GM18505 (cell line): ENCODE measurements around the gene HCN3.
A peak's percentile ranks its signal among the peaks of the same experiment; 100 is the strongest.

ENCODE experiments used
- ATAC-seq: cut with Tn5 transposase; IDR thresholded peaks from one replicate; pipeline ENCODE4 v1.9.1; 2021; ENCODE audit not compliant: unreplicated experiment
- POLR2A ChIP-seq: IDR thresholded peaks from 4 replicates; pipeline ENCODE4 v1.6.1; 2011; ENCODE audit warnings: borderline replicate concordance; ENCODE audit not compliant: insufficient read depth, insufficient read length; ENCODE audit errors: extremely low read depth

The HCN3 gene

DNA sequence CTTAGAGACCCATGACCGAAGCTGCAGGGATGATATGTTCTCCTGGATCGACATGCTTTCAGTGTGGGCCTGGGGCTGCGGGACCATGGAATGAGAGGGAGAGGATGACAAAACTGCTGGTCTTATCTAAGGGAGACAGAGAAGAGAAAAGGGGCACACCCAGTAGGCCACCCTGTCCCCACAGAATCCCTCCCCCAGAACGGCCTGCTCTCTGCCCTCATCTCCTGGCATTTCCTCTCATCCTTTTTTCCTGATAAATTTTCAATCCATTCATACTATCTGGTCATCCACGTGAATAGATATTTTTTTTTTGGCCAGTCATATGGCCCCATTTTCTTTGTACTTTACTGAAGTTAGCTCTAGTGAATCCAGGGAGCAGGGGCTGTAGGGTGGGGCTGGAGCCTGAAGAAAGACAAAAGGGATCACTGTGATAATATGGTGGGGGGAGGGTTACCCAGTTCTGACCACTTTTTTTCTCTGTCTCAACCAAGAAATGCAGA is 24.1 kb downstream of the HCN3 start, which contains the start of gene PKLR:
TSS of gene PKLR (minus strand) at position 97 of the 500 bp plus-strand sequence. CDS start at position 54, 43 bp downstream.
- TF ChIP-seq POLR2A: no peak
- ATAC-seq: no peak

DNA sequence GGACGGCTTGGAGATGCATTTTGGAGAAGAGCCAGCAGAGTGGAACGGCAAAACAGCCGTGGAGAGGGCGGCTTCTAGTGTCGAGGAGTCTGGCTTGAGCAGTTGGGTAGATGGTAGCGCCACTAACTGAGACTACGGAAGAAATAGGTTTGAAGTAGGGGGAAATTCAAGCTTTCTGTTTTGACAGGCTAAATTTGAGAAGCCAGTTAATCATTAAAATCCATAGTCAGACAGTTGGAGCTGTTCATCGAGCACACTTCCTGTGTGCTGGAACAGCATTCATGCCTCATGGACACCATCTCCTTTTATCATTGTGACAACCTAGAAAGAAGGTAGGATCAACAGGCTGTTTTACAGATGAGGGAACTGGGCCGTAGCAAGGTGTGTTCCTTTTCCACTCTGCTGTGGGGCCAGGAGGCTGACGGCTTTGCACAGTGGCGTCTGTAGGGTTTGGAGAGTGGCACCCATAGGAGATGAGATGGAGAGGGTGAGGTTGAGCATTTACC is 27.3 kb downstream of the HCN3 start:
- no peak for TF ChIP-seq POLR2A
- no peak for ATAC-seq

DNA sequence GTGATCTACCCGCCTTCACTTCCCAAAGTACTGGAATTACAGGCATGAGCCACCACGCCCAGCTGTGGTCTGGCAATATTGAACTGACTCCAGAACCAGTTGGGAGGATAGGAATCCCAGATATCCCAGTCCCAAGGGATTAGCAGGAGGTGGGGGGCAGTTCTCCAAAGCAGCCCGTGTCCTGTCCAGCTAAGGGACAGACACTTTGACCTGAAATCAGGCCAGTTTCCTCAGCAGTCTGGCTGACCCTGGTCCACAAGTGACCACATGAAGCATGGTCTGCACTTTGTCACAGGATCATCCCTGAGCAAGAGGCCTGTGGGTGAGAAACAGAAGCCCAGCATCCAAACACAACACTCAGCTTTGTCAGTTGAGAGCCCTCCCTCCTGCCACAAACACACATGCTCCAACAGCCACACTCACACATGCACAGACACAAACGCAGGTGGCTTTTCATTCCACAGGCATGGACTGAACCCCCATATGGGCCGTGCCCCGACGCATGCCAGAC is 28.7 kb downstream of the HCN3 start:
- TF ChIP-seq POLR2A: no peak
- no peak for ATAC-seq

DNA sequence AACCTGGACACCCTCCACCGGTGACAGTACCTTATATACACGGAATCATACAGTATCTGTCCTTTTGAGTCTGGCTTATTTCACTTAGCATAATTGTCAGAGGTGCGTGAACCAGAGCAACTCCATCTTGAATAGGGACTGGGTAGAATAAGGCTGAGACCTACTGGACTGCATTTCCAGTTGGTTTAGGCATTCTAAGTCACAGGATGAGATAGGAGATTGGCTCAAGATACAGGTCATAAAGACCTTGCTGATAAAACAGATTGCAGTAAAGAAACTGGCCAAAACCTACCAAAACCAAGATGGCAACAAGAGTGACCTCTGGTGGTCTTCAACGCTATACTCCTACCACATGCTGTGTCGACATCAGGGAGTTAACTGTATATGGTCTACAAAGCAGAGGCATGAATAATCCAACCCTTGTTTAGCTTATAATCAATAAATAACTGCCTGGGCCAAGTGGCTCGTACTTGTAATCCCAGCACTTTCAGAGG is 30.0 kb downstream of the HCN3 start:
- no peak for TF ChIP-seq POLR2A
- ATAC-seq: no peak

DNA sequence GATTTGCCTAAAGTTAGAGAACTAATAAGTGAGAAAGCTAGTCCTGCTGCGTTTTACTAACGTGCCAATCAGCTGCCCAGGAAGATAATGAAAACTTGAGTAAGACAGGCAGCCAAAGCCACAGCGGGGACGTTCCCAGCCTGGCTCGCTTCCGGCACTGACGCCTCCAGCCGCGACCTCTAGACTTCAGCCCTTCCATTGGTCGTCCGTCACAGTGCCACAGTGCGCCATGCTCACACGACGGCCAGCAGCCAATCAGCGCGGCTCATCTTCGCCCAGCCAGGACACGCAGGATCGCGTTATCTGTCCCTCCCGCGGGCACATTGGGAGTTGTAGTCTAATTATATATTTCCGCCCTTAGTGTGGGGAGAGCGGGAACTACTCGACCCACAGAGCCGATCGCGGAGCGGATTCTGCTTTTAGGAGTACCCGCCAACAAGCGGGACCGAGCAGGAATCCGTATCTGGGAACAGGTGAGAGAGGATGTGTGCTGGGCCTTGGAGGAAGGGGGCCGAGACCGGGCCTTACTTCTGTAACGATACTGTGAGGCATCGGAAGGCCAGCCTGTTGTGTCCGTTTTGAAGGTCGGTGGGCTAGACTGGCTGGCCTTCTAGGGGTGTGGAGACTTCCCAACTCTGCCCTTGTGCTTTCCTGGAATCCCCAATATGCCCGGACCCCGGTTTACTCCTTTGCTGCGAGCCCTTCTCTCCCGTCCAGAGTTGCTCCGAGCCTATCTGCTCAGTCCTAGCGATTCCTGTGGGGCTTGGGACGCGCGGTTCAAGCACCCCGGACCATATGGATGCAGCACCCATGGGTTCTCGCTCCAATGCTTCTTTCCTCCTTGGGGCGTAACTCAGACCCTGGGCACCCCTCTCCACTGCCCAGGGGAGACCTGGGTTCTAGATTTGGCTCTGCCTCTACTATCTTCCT is 31.5 kb downstream of the HCN3 start, which contains the start of gene FDPS:
TSS of gene FDPS (plus strand) at position 374 of the 930 bp plus-strand sequence. CDS start 924 bp downstream, outside the sequence.
- peak; percentile 95 for ATAC-seq
- peak; percentile 82 for TF ChIP-seq POLR2A

DNA sequence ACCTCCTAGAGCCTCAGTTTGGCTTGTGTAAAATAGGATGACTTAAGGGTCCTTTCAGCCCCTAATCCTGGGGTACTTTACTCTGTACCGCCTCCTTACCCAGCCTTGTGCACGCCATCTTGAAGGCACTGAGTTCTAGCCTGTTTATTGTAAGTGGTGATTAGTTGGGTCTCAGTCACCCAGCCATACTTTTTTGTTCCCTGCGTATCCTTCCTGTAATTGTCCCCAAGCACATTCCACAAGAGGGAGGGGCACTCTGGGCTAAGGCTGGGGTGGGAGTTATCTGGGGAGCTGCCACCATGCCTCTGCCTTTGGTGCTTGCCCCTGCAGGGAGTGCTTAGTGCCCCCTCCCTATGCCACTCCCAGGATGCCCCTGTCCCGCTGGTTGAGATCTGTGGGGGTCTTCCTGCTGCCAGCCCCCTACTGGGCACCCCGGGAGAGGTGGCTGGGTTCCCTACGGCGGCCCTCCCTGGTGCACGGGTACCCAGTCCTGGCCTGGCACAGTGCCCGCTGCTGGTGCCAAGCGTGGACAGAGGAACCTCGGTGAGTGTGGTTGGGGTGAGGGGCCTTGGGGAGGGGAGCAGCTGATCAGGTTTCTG is 32.3 kb downstream of the HCN3 start:
- no peak for TF ChIP-seq POLR2A

DNA sequence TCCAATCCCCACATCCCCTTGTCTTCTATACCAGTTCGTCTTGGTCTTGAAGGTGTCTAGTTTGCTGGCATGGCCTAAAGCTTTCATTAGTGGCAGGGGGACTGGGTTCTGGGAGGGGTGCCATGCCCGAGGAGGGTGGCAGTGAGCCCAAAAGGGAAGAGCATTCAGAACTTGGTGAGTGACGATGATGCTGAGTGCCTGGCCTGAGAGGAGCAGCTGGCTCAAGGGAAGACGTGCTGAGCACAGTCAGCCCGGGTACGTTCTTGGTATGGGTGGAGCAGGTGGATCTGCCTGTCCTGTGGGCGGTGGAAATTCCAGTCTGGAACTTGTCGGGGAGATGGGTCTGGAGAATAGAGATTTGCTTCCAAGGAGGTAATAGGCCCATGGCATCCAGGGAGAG is 36.0 kb downstream of the HCN3 start:
- TF ChIP-seq POLR2A: no peak
- ATAC-seq: no peak

More for the DNA sequence above, 32.3 kb downstream of the HCN3 start:
- ATAC-seq: no peak

GRCh38 chr1:155316922-155317321 is 39.7 kb downstream of the HCN3 start:
- no peak for ATAC-seq
- TF ChIP-seq POLR2A: no peak

DNA sequence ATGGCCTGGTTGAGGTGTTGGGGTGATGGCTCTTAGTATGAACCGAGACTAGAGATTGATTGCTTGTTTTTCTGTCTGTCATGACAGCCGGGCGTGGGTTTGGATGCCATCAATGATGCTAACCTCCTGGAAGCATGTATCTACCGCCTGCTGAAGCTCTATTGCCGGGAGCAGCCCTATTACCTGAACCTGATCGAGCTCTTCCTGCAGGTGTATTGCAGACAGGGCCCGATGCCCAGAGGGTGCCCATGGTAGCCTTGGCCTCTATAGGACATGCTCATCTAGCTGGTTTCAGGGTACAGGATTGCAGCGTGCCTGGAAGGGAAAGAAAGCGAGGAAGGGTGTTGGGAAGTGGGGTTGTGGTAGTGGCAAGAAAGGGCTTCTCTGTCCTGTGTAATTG is 40.8 kb downstream of the HCN3 start:
- ATAC-seq: no peak
- TF ChIP-seq POLR2A: no peak

DNA sequence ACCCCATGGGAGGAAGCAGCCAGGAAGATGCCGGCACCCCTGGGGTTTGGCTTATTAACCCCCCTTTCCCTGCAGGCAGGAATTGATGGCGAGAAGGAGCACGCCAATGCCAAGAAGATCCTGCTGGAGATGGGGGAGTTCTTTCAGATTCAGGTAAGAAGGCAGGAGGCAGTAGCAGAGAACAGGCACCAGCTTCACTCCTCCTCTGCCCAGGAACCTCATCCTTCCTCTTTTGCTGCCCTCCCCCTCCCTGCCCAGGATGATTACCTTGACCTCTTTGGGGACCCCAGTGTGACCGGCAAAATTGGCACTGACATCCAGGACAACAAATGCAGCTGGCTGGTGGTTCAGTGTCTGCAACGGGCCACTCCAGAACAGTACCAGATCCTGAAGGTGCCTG is 42.3 kb downstream of the HCN3 start:
- no peak for ATAC-seq
- TF ChIP-seq POLR2A: no peak

DNA sequence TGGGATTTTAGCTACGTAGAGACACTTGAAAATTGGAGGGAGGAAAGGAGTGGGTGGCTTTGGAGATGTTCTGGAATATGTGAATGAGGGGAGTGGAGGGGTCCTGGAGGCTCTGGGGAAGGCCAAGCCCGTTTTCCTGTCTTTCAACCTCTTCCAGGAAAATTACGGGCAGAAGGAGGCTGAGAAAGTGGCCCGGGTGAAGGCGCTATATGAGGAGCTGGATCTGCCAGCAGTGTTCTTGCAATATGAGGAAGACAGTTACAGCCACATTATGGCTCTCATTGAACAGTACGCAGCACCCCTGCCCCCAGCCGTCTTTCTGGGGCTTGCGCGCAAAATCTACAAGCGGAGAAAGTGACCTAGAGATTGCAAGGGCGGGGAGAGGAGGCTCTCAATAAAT is 43.0 kb downstream of the HCN3 start:
- ATAC-seq: no peak
- TF ChIP-seq POLR2A: no peak

DNA sequence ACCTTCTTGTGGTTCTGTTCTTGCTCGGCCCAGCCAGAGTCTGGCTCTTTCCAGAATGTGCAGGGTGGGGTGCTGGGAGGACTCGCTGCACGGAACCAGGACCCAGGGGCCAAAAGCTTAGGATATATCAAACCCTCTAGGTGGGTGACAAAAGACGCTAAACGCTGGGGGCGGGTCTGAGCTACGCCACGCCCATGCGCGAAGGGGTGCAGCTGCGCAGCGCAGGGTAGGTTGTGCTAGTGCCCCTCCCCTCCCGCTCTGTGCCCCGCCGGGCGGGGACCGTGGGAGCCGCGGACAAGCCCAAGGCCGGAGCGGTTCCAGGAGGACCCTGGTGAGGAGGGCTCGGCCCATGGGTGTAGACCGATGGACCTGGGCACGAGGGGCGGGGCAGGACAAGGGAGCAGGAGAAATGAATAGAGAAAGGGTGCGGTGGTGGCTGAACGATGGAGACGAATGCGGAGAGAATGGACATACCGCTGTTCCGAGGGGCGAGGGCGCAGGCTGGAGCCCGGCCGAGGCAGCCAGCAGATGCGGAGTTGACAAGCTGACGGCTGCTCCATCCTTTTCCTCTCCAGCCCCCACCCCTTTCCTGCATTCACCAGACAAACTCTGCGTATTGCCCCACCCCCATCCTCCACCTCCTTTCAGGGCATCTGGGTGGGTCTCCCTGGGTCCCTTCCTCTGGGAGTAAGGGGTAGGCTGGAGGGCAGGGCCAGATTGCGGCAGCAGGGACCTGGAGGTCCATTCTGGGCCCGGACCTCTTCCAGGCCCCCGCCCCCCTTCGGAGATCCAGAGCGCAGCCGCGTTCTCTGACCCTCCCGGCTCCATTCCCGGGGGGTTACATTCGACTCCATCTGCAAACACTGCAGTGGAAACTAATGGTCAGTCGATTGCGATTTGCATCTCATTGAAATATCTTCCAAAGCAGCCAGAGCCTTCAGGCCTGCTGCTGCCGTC is 43.7 kb downstream of the HCN3 start, which contains the start of gene RUSC1:
TSS of gene RUSC1 (plus strand) at position 234 of the 957 bp plus-strand sequence. CDS start 880 bp downstream, outside the sequence.
- no peak for ATAC-seq
- peak; percentile 38 for TF ChIP-seq POLR2A
